ENCODE measurements around the gene RNF135. TPM values are rescaled to one million over a fixed set of nuclear protein-coding genes. Genes with fewer than 3 reads are reported as not detected.
"Not testable (repeated sequence)": the region's sequence is repeated elsewhere in the genome, so short reads cannot be mapped to it uniquely, and the experiment has no call there.

The RNF135 gene
- total RNA-seq, 4 donors from 2014 or later: 45.6 to 67.9 (median 53.5) TPM

- intact Hi-C loops (cut with DNase I; ENCODE audit: low total_unique reads): loop anchor here (10.0 kb wide), 1 partner anchor 199 kb away; no protein-coding TSS in a partner anchor
These were observed 44.8 kb downstream of the RNF135 start for GRCh38 chr17:31015639-31016038.

DNA sequence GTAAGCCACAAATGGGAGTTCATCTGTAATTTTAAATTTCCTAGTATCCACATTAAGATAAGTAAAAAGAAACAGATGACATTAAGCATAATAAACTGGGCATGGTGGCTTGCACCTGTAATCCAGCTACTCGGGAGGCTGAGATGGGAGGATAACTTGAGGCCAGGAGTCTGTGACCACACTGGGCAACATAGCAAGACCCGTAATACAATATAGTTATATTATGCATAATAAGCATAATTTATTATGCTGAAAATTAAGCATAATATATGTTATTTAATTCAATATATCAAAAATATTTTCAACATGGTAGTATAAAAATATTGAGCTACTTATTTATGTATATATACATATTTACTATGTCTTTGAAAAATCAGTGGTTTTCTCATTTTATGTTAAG, 48.2 kb downstream of the RNF135 start:
- 90 to 96% methylated on average over 2 of the region's 2 CpGs for WGBS, 2 donors
- intact Hi-C loops (cut with DNase I; ENCODE audit: low total_unique reads): loop anchor here (10.0 kb wide), 1 partner anchor 196 kb away; no protein-coding TSS in a partner anchor
- H3K4me3 ChIP-seq (ENCODE audit: low read depth, poor library complexity, severe bottlenecking): no peak overlapping the region
- no peak for DNase-seq (ENCODE audit: low spot score in 2 of 2)
- no peak for TF ChIP-seq POLR2A (IDR thresholded peaks at IDR 0.05)
- TF ChIP-seq CTCF (IDR thresholded peaks at IDR 0.05): no peak

More at GRCh38 chr17:31015639-31016038, 44.8 kb downstream of the RNF135 start:
- 91 to 96% methylated on average over 5 of the region's 5 CpGs for WGBS, 2 donors
- no peak for DNase-seq (ENCODE audit: low spot score in 2 of 2)
- TF ChIP-seq POLR2A (IDR thresholded peaks at IDR 0.05) (no peak), CTCF (IDR thresholded peaks at IDR 0.05) (no peak)
- H3K4me3 ChIP-seq (ENCODE audit: low read depth, poor library complexity, severe bottlenecking): no peak overlapping the region

- H3K4me3 ChIP-seq (ENCODE audit: low read depth, poor library complexity, severe bottlenecking); intact Hi-C loops (cut with DNase I; ENCODE audit: low total_unique reads); DNase-seq (ENCODE audit: low spot score in 2 of 2): not testable (repeated sequence)
- 46 to 60% methylated on average over 1 of the region's 2 CpGs for WGBS, 2 donors
These were observed 52.3 kb downstream of the RNF135 start for GRCh38 chr17:31023171-31023570.

- DNase-seq (ENCODE audit: low spot score in 2 of 2): no peak
- WGBS, 2 donors: 79 to 82% methylated on average over 8 of the region's 8 CpGs
- no peak overlapping the region for H3K4me3 ChIP-seq (ENCODE audit: low read depth, poor library complexity, severe bottlenecking)
- intact Hi-C loops (cut with DNase I; ENCODE audit: low total_unique reads): no loop called here
- TF ChIP-seq POLR2A (IDR thresholded peaks at IDR 0.05): no peak
- no peak for TF ChIP-seq CTCF (IDR thresholded peaks at IDR 0.05)
These were observed 61.0 kb downstream of the RNF135 start for GRCh38 chr17:31031841-31032240.

GRCh38 chr17:31035611-31036010, 64.8 kb downstream of the RNF135 start:
- DNase-seq (ENCODE audit: low spot score in 2 of 2); intact Hi-C loops (cut with DNase I; ENCODE audit: low total_unique reads); H3K4me3 ChIP-seq (ENCODE audit: low read depth, poor library complexity, severe bottlenecking): not testable (repeated sequence)
- WGBS, 2 donors: 92 to 96% methylated on average over 5 of the region's 5 CpGs

GRCh38 chr17:31040837-31041236, 70.0 kb downstream of the RNF135 start:
- DNase-seq (ENCODE audit: low spot score in 2 of 2); H3K4me3 ChIP-seq (ENCODE audit: low read depth, poor library complexity, severe bottlenecking); intact Hi-C loops (cut with DNase I; ENCODE audit: low total_unique reads): not testable (repeated sequence)
- WGBS, 2 donors: 95 to 96% methylated on average over 7 of the region's 7 CpGs

DNA sequence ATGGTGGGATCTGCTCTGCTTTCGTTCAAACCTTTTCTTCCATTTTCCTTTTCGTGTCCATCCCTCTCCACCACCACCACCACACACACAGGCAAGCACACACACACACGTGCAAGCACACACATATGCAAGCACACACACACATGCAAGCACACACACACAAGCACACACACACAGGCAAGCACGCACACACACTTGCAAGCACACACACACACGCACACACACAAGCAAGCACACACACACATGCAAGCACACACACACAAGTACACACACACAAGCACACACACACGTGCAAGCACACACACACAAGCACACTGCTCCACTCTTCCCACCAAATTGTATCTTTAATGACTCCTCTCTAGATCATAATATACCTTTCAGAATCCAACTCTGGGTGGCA, 71.5 kb downstream of the RNF135 start:
- H3K4me3 ChIP-seq (ENCODE audit: low read depth, poor library complexity, severe bottlenecking); intact Hi-C loops (cut with DNase I; ENCODE audit: low total_unique reads); DNase-seq (ENCODE audit: low spot score in 2 of 2): not testable (repeated sequence)
- 89 to 90% methylated on average over 6 of the region's 6 CpGs for WGBS, 2 donors

DNA sequence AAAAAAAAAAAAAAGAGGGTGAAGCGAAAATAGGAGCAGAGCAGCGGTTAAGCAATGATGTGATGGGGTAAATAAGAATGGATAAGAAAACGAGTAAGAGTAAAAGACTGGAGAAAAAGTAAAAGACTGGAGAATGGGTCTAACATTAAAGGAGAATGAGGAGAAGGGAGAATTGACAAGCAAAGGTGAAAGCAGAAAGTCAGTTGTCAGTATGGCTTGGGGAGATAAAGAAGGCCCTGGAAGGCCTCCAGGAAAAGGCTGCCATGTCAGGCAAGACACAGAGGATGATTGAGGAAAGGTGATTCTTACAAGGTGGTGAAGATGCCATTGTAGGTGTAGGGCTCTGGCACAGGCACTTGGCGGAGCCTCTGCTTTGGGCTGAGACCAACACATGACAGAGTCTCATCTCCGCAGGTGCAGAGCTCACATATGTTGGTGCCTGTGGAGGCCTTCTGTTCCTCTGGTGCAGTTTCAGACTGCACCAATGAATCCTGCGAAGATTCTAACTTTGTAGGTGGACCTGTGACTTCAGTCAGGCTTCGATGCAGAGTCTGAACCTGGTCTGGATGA, 76.1 kb downstream of the RNF135 start:
- intact Hi-C loops (cut with DNase I; ENCODE audit: low total_unique reads); H3K4me3 ChIP-seq (ENCODE audit: low read depth, poor library complexity, severe bottlenecking); DNase-seq (ENCODE audit: low spot score in 2 of 2): not testable (repeated sequence)
- WGBS, 2 donors: 91 to 95% methylated on average over 5 of the region's 7 CpGs
